AG20443 (cell line): ENCODE measurements around the gene INO80B.
"Not testable (repeated sequence)": the region's sequence is repeated elsewhere in the genome, so short reads cannot be mapped to it uniquely, and the experiment has no call there.

Experiments
- DNase-seq: peaks from one replicate; pipeline ENCODE4 v3.0.0; 2012; ENCODE audit warnings: low spot score, mixed read lengths

The INO80B gene

GRCh38 chr2:74481961-74482800 lies 27.3 kb downstream of the INO80B start:
- DNase-seq = peak; percentile 50

- DNase-seq = peak; percentile 92
Measured at GRCh38 chr2:74482801-74483674, 28.2 kb downstream of the INO80B start, which contains the start of the genes CCDC142 and TTC31. Gene CCDC142, minus strand, starts transcription at chr2:74482998. Its CDS starts 161 bp downstream, at chr2:74482837. Gene TTC31, plus strand, starts transcription at chr2:74483081. Its CDS starts 15 bp downstream, at chr2:74483096.

GRCh38 chr2:74483675-74484164 lies 28.8 kb downstream of the INO80B start:
- not testable (repeated sequence) for DNase-seq

GRCh38 chr2:74486141-74486540 lies 31.3 kb downstream of the INO80B start:
- DNase-seq = no peak

- no peak for DNase-seq
Measured at GRCh38 chr2:74488643-74489481, 34.0 kb downstream of the INO80B start.

- no peak for DNase-seq
Measured at GRCh38 chr2:74489906-74490305, 35.0 kb downstream of the INO80B start.

- DNase-seq = no peak
Measured at GRCh38 chr2:74491648-74492544, 37.0 kb downstream of the INO80B start.

GRCh38 chr2:74493546-74493945 lies 38.7 kb downstream of the INO80B start:
- no peak for DNase-seq

GRCh38 chr2:74495440-74495839 lies 40.6 kb downstream of the INO80B start:
- no peak for DNase-seq

GRCh38 chr2:74496997-74497776 lies 42.3 kb downstream of the INO80B start:
- no peak for DNase-seq

GRCh38 chr2:74497777-74498499 lies 43.1 kb downstream of the INO80B start:
- DNase-seq = no peak

GRCh38 chr2:74498500-74499266 lies 43.8 kb downstream of the INO80B start:
- no peak for DNase-seq

GRCh38 chr2:74499267-74499939 lies 44.5 kb downstream of the INO80B start, which contains the start of gene LBX2:
Gene LBX2, minus strand, starts transcription at chr2:74499603. Its CDS starts 66 bp downstream, at chr2:74499537.
- DNase-seq = no peak

GRCh38 chr2:74499940-74500577 lies 45.2 kb downstream of the INO80B start:
- DNase-seq = no peak

- no peak for DNase-seq
Measured at GRCh38 chr2:74500578-74500946, 45.7 kb downstream of the INO80B start.

- no peak for DNase-seq
Measured at GRCh38 chr2:74501335-74502071, 46.6 kb downstream of the INO80B start.
